ENCODE results near the gene TMEM63C.

The TMEM63C gene

GRCh38 chr14:77194706-77195105, 13.1 kb downstream of the TMEM63C start:
- TF ChIP-seq GLIS3 (CRISPR knock-in tag; IDR thresholded peaks at IDR 0.05) = no peak
- no peak for TF ChIP-seq TOX (CRISPR knock-in tag; IDR thresholded peaks at IDR 0.05; ENCODE audit: borderline replicate concordance)
- no peak for TF ChIP-seq TSHZ2 (CRISPR knock-in tag; IDR thresholded peaks at IDR 0.05)
- no peak for TF ChIP-seq ZNF70 (CRISPR knock-in tag; IDR thresholded peaks at IDR 0.05)
- no peak for TF ChIP-seq ZFP30 (CRISPR knock-in tag; IDR thresholded peaks at IDR 0.05)
- no peak for TF ChIP-seq PATZ1 (CRISPR knock-in tag; IDR thresholded peaks at IDR 0.05; ENCODE audit: borderline replicate concordance)
- no peak for TF ChIP-seq SNAI2 (CRISPR knock-in tag; IDR thresholded peaks at IDR 0.05)
- no peak for TF ChIP-seq CSDC2 (CRISPR knock-in tag; IDR thresholded peaks at IDR 0.05)
- TF ChIP-seq ZNF565 (CRISPR knock-in tag; conservative IDR thresholded peaks at IDR 0.05; ENCODE audit: low read depth) = no peak
- no peak for TF ChIP-seq POU6F1 (CRISPR knock-in tag; IDR thresholded peaks at IDR 0.05; ENCODE audit: borderline replicate concordance, low read depth)
- no peak for TF ChIP-seq RARB (CRISPR knock-in tag; IDR thresholded peaks at IDR 0.05)
- TF ChIP-seq ZC3H10 (CRISPR knock-in tag; IDR thresholded peaks at IDR 0.05) = no peak
- TF ChIP-seq TCF4 (CRISPR knock-in tag; IDR thresholded peaks at IDR 0.05; ENCODE audit: borderline replicate concordance) = no peak
- TF ChIP-seq BACH2 (CRISPR knock-in tag; IDR thresholded peaks at IDR 0.05; ENCODE audit: borderline replicate concordance) = no peak
- no peak for ATAC-seq

GRCh38 chr14:77195766-77196165, 14.2 kb downstream of the TMEM63C start:
- ATAC-seq = no peak
- no peak for TF ChIP-seq ARNTL (CRISPR knock-in tag; IDR thresholded peaks at IDR 0.05; ENCODE audit: borderline replicate concordance, low read depth)
- TF ChIP-seq POU6F1 (CRISPR knock-in tag; IDR thresholded peaks at IDR 0.05; ENCODE audit: borderline replicate concordance, low read depth) = no peak
- no peak for TF ChIP-seq ZNF8 (CRISPR knock-in tag; IDR thresholded peaks at IDR 0.05)
- no peak for TF ChIP-seq ISL1 (CRISPR knock-in tag; IDR thresholded peaks at IDR 0.05)
- no peak for TF ChIP-seq ZFP3 (CRISPR knock-in tag; IDR thresholded peaks at IDR 0.05)
- TF ChIP-seq TSHZ2 (CRISPR knock-in tag; IDR thresholded peaks at IDR 0.05) = no peak
- no peak for TF ChIP-seq SNAI2 (CRISPR knock-in tag; IDR thresholded peaks at IDR 0.05)
- TF ChIP-seq ZNF565 (CRISPR knock-in tag; conservative IDR thresholded peaks at IDR 0.05; ENCODE audit: low read depth) = no peak
- no peak for TF ChIP-seq GLIS3 (CRISPR knock-in tag; IDR thresholded peaks at IDR 0.05)
- TF ChIP-seq CREB5 (CRISPR knock-in tag; IDR thresholded peaks at IDR 0.05; ENCODE audit: low read depth) = no peak
- no peak for TF ChIP-seq ESRRG (CRISPR knock-in tag; IDR thresholded peaks at IDR 0.05)
- TF ChIP-seq CSDC2 (CRISPR knock-in tag; IDR thresholded peaks at IDR 0.05) = no peak
- TF ChIP-seq BACH2 (CRISPR knock-in tag; IDR thresholded peaks at IDR 0.05; ENCODE audit: borderline replicate concordance) = no peak
